Gastroesophageal sphincter (tissue), 4 donors: ENCODE data around the gene SLC17A9. TPM values are rescaled to one million over a fixed set of nuclear protein-coding genes. Genes with fewer than 3 reads are reported as not detected.

Experiments used
- ATAC-seq: fragments of 150-250 bp; one replicate; pipeline ENCODE4 v1.9.1; 2016; ENCODE audit warnings: mild to moderate bottlenecking, moderate library complexity
- H3K27ac ChIP-seq, 4 donors: fragments of 200-600 bp; sonication (generic) in 3 of 4; 1 replicate in 3 of 4; 2 replicates in 1 of 4; pipeline ENCODE4 v1.5.1; 2016 to 2019
- H3K27me3 ChIP-seq: fragments of 200-600 bp; sonication (generic); one replicate; pipeline ENCODE4 v1.5.1; 2019
- H3K36me3 ChIP-seq, 2 donors: fragments of 200-600 bp; sonication (generic); one replicate each; pipeline ENCODE4 v1.5.1; 2019; ENCODE audit warnings: control low read depth in 1 of 2
- H3K4me1 ChIP-seq, 3 donors: fragments of 200-600 bp; sonication (generic); 1 replicate in 2 of 3; 2 replicates in 1 of 3; pipeline ENCODE4 v1.5.1; 2016 to 2019; ENCODE audit warnings: control low read depth in 2 of 3
- H3K4me3 ChIP-seq, 2 donors: fragments of 200-600 bp; sonication (generic); one replicate each; pipeline ENCODE4 v1.5.1; 2019; ENCODE audit warnings: mild to moderate bottlenecking in 1 of 2, moderate library complexity in 1 of 2
- H3K9me3 ChIP-seq, 3 donors: fragments of 200-600 bp; sonication (generic); one replicate each; pipeline ENCODE4 v1.5.1; 2017 to 2019; ENCODE audit warnings: control low read depth in 2 of 3
- CTCF ChIP-seq, 4 experiments: fragments of 200-600 bp in 2 of 4; fragments of 450-650 bp in 2 of 4; sonication (generic) in 1 of 4; IDR thresholded peaks; one replicate each; pipeline ENCODE4 v1.5.1; 2017 to 2019; ENCODE audit warnings: antibody characterized with exemption in 4 of 4, mild to moderate bottlenecking in 2 of 4, moderate library complexity in 2 of 4
- EP300 ChIP-seq: sonication (generic); formaldehyde crosslinking; IDR thresholded peaks from one replicate; pipeline ENCODE4 v1.6.1; 2017; ENCODE audit warnings: antibody characterized with exemption, mild to moderate bottlenecking
- POLR2A ChIP-seq, 2 donors: fragments of 450-650 bp; IDR thresholded peaks; one replicate each; pipeline ENCODE4 v1.6.1; 2017; ENCODE audit warnings: antibody characterized with exemption in 2 of 2, mild to moderate bottlenecking in 2 of 2, moderate library complexity in 1 of 2
- POLR2AphosphoS5 ChIP-seq: sonication (generic); formaldehyde crosslinking; IDR thresholded peaks from one replicate; pipeline ENCODE4 v1.6.1; 2017; ENCODE audit warnings: antibody characterized with exemption
- WGBS, 2 donors: methylation state at CpG; one replicate each; pipeline ENCODE4 v1.1.5; 2018; ENCODE audit warnings: low coverage in 1 of 2; 5-methylcytosine and 5-hydroxymethylcytosine counted together
- total RNA-seq, 4 donors: library from RNA; depleted of rRNA; stranded (reverse); fragments of >200 nt; gene quantifications; one replicate each; pipeline ENCODE4 v1.1.0, GENCODE V29; 2016

SLC17A9 gene
- total RNA-seq, 4 donors from 2014 or later = 1.3 to 4.6 (median 2.8) TPM

GRCh38 chr20:62977613-62978560 lies 25.4 kb downstream of the SLC17A9 start:
- Histone ChIP-seq H3K36me3 (no peaks in the 10 kb centered on the region), H3K27ac (no peak overlapping the region), H3K4me3 (no peak overlapping the region), H3K27me3 (peaks cover 100% of the 10 kb centered on the region), H3K9me3 (no peaks in the 10 kb centered on the region), H3K4me1 (peaks cover 0 to 6% (median 0%) of the 10 kb centered on the region in 3 donors)
- 60% methylated on average over 1 to 6 of the region's 38 CpGs for WGBS, 2 donors
- no peak for TF ChIP-seq EP300
- TF ChIP-seq POLR2A (IDR thresholded peaks at IDR 0.05) = no peak
- TF ChIP-seq POLR2AphosphoS5 = no peak
- TF ChIP-seq CTCF (IDR thresholded peaks at IDR 0.05) = no peak
- ATAC-seq = no peak

GRCh38 chr20:62978561-62978943 lies 26.0 kb downstream of the SLC17A9 start:
- Histone ChIP-seq H3K4me3 (no peak overlapping the region), H3K4me1 (no peaks in the 10 kb centered on the region), H3K27ac (no peak overlapping the region), H3K27me3 (peaks cover 100% of the 10 kb centered on the region), H3K36me3 (no peaks in the 10 kb centered on the region), H3K9me3 (no peaks in the 10 kb centered on the region)
- TF ChIP-seq EP300 = no peak
- TF ChIP-seq POLR2AphosphoS5 = no peak
- TF ChIP-seq CTCF (IDR thresholded peaks at IDR 0.05) = no peak
- TF ChIP-seq POLR2A (IDR thresholded peaks at IDR 0.05) = no peak
- ATAC-seq = no peak
- no CpG with 5 or more reads among the region's 13 CpGs for WGBS, 2 donors

- TF ChIP-seq EP300 = no peak
- TF ChIP-seq POLR2A (IDR thresholded peaks at IDR 0.05) = no peak
- TF ChIP-seq POLR2AphosphoS5 = no peak
- TF ChIP-seq CTCF (IDR thresholded peaks at IDR 0.05) = no peak
Observed at GRCh38 chr20:62979310-62979709, 26.8 kb downstream of the SLC17A9 start.

GRCh38 chr20:62979876-62980373 lies 27.4 kb downstream of the SLC17A9 start:
- WGBS, 2 donors = 17 to 33% methylated on average over 1 to 3 of the region's 19 CpGs
- Histone ChIP-seq H3K27ac (no peak overlapping the region), H3K4me3 (no peak overlapping the region), H3K4me1 (no peaks in the 10 kb centered on the region), H3K9me3 (no peaks in the 10 kb centered on the region), H3K36me3 (no peaks in the 10 kb centered on the region), H3K27me3 (peaks cover 100% of the 10 kb centered on the region)
- TF ChIP-seq POLR2AphosphoS5 (no peak), EP300 (no peak), POLR2A (IDR thresholded peaks at IDR 0.05) (no peak), CTCF (IDR thresholded peaks at IDR 0.05) (no peak)
- ATAC-seq = no peak

More at GRCh38 chr20:62979310-62979709, 26.8 kb downstream of the SLC17A9 start:
- Histone ChIP-seq H3K36me3 (no peaks in the 10 kb centered on the region), H3K27ac (no peak overlapping the region), H3K9me3 (no peaks in the 10 kb centered on the region), H3K4me1 (no peaks in the 10 kb centered on the region), H3K27me3 (peaks cover 100% of the 10 kb centered on the region), H3K4me3 (no peak overlapping the region)
- 77 to 83% methylated on average over 4 of the region's 14 CpGs for WGBS, 2 donors
- ATAC-seq = no peak
